ENCODE results near the gene MKLN1. TPM values are rescaled to one million over a fixed set of nuclear protein-coding genes. Genes with fewer than 3 reads are reported as not detected.

MKLN1 gene
- polyA plus RNA-seq, 4 donors: 36.8 to 40.3 (median 39.2) TPM

- no peak for DNase-seq (ENCODE audit: low read depth in 4 of 4, low spot score in 3 of 4)
Observed at GRCh38 chr7:131346885-131347592, 19.4 kb downstream of the MKLN1 start.

GRCh38 chr7:131352032-131352431 is 24.4 kb downstream of the MKLN1 start:
- DNase-seq (ENCODE audit: low read depth in 4 of 4, low spot score in 3 of 4): no peak

GRCh38 chr7:131354390-131354789 is 26.7 kb downstream of the MKLN1 start:
- DNase-seq (ENCODE audit: low read depth in 4 of 4, low spot score in 3 of 4): no peak

GRCh38 chr7:131355917-131356777 is 28.5 kb downstream of the MKLN1 start:
- DNase-seq (ENCODE audit: low read depth in 4 of 4, low spot score in 3 of 4): peak in 1 of 4 donors; percentile 14

GRCh38 chr7:131357282-131357880 is 29.7 kb downstream of the MKLN1 start:
- DNase-seq (ENCODE audit: low read depth in 4 of 4, low spot score in 3 of 4): no peak

- DNase-seq (ENCODE audit: low read depth in 4 of 4, low spot score in 3 of 4): no peak
Observed at GRCh38 chr7:131358636-131359035, 31.0 kb downstream of the MKLN1 start.

- DNase-seq (ENCODE audit: low read depth in 4 of 4, low spot score in 3 of 4): no peak
Observed at GRCh38 chr7:131359136-131359776, 31.6 kb downstream of the MKLN1 start.

- no peak for DNase-seq (ENCODE audit: low read depth in 4 of 4, low spot score in 3 of 4)
Observed at GRCh38 chr7:131363719-131364118, 36.0 kb downstream of the MKLN1 start.

GRCh38 chr7:131364767-131365344 is 37.2 kb downstream of the MKLN1 start:
- no peak for DNase-seq (ENCODE audit: low read depth in 4 of 4, low spot score in 3 of 4)

GRCh38 chr7:131365838-131366237 is 38.2 kb downstream of the MKLN1 start:
- DNase-seq (ENCODE audit: low read depth in 4 of 4, low spot score in 3 of 4): no peak

- no peak for DNase-seq (ENCODE audit: low read depth in 4 of 4, low spot score in 3 of 4)
Observed at GRCh38 chr7:131369354-131369753, 41.7 kb downstream of the MKLN1 start.

GRCh38 chr7:131370523-131370968 is 42.9 kb downstream of the MKLN1 start:
- no peak for DNase-seq (ENCODE audit: low read depth in 4 of 4, low spot score in 3 of 4)

GRCh38 chr7:131371411-131371810 is 43.7 kb downstream of the MKLN1 start:
- DNase-seq (ENCODE audit: low read depth in 4 of 4, low spot score in 3 of 4): no peak

GRCh38 chr7:131372554-131372953 is 44.9 kb downstream of the MKLN1 start:
- no peak for DNase-seq (ENCODE audit: low read depth in 4 of 4, low spot score in 3 of 4)

GRCh38 chr7:131374821-131375220 is 47.1 kb downstream of the MKLN1 start:
- no peak for DNase-seq (ENCODE audit: low read depth in 4 of 4, low spot score in 3 of 4)

- DNase-seq (ENCODE audit: low read depth in 4 of 4, low spot score in 3 of 4): no peak
Observed at GRCh38 chr7:131381069-131381838, 53.6 kb downstream of the MKLN1 start.

- DNase-seq (ENCODE audit: low read depth in 4 of 4, low spot score in 3 of 4): no peak
Observed at GRCh38 chr7:131383417-131384285, 56.0 kb downstream of the MKLN1 start.

- DNase-seq (ENCODE audit: low read depth in 4 of 4, low spot score in 3 of 4): no peak
Observed at GRCh38 chr7:131384286-131384635, 56.6 kb downstream of the MKLN1 start.

- DNase-seq (ENCODE audit: low read depth in 4 of 4, low spot score in 3 of 4): no peak
Observed at GRCh38 chr7:131385039-131385605, 57.4 kb downstream of the MKLN1 start.
